RWPE2 (cell line): ENCODE data around the gene APBB3.

Experiments
- ATAC-seq: fragments of 200-7000 bp; cut with Tn5 transposase; 3 replicates; pipeline ENCODE4 v1.9.1; 2021; ENCODE audit warnings: low read depth
- DNase-seq: peaks from one replicate; pipeline ENCODE4 v3.0.0-alpha.2; 2020; ENCODE audit warnings: low spot score
- H3K27ac ChIP-seq: fragments of 450-650 bp; 2 replicates; pipeline ENCODE4 v1.5.1; 2017; ENCODE audit warnings: mild to moderate bottlenecking; ENCODE audit not compliant: poor library complexity, severe bottlenecking
- H3K27me3 ChIP-seq: fragments of 250-450 bp; sonication (Bioruptor Pico); 2 replicates; pipeline ENCODE4 v1.5.1; 2021; ENCODE audit warnings: mild to moderate bottlenecking, moderate library complexity; ENCODE audit not compliant: insufficient read depth, poor library complexity, severe bottlenecking
- H3K36me3 ChIP-seq: fragments of 250-450 bp; sonication (Bioruptor Pico); 2 replicates; pipeline ENCODE4 v1.5.1; 2020; ENCODE audit warnings: low read depth, mild to moderate bottlenecking, moderate library complexity
- H3K4me1 ChIP-seq: fragments of 250-450 bp; sonication (Bioruptor Pico); 2 replicates; pipeline ENCODE4 v1.5.1; 2021; ENCODE audit warnings: mild to moderate bottlenecking, moderate library complexity; ENCODE audit not compliant: insufficient read depth, poor library complexity, severe bottlenecking
- H3K4me3 ChIP-seq: fragments of 250-450 bp; sonication (Bioruptor Pico); 2 replicates; pipeline ENCODE4 v1.5.1; 2021; ENCODE audit warnings: mild to moderate bottlenecking, moderate library complexity; ENCODE audit not compliant: severe bottlenecking
- H3K9me3 ChIP-seq: fragments of 250-450 bp; sonication (Bioruptor Pico); 2 replicates; pipeline ENCODE4 v1.5.1; 2021; ENCODE audit warnings: mild to moderate bottlenecking, moderate library complexity; ENCODE audit not compliant: severe bottlenecking
- CTCF ChIP-seq: fragments of 450-650 bp; IDR thresholded peaks from one replicate; pipeline ENCODE4 v1.5.1; 2017; ENCODE audit warnings: mild to moderate bottlenecking, moderate library complexity; ENCODE audit not compliant: poor library complexity, severe bottlenecking

The APBB3 gene

DNA sequence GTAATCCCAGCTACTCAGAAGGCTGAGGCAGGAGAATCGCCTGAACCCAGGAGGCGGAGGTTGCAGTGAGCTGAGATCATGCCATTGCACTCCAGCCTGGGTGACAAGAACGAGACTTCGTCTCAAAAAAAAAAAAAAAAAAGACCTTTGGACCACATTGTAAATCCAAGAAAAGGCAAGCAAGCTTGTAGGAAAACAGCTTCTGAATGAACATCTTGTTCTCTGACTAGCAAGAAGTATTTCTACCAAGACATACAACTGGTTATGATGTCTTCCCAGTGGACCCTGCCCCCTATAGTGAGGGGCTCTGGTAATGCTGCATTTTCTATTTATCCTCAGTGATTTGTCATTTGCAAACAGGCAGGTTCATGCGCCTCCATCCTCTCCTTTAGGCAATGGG lies 21.4 kb downstream of the APBB3 start:
- TF ChIP-seq CTCF = no peak
- no peak for ATAC-seq
- Histone ChIP-seq H3K36me3 (peaks cover 61% of the 10 kb centered on the region), H3K4me1 (peaks cover 9% of the 10 kb centered on the region), H3K9me3 (no peaks in the 10 kb centered on the region), H3K27me3 (no peaks in the 10 kb centered on the region), H3K27ac (no peak overlapping the region), H3K4me3 (no peak overlapping the region)
- no peak for DNase-seq

DNA sequence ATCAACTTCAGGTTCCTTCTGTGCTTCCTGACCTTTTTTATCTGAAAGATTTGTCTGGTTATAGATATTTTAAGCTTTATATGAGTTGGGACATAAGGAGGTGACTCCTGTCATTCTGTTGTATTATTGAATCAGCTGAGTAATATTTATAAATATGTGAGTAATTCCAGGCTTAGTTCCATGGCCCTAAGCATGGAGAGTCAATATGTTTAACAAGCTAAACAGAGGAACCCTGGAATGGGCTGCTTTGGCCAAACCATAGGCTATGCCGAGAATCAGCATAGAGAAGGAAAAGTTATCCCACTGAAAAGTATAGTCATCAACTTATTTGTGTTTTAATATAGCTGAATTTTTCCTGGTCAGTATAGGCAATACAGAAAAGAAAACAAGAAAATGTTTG lies 24.2 kb downstream of the APBB3 start:
- TF ChIP-seq CTCF = no peak
- peaks cover 86% of the 10 kb centered on the region for H3K36me3 ChIP-seq
- H3K27me3 ChIP-seq = no peaks in the 10 kb centered on the region
- ATAC-seq (no peak), DNase-seq (no peak)
- H3K4me3 ChIP-seq = no peak overlapping the region
- H3K4me1 ChIP-seq = no peaks in the 10 kb centered on the region
- H3K27ac ChIP-seq = no peak overlapping the region
- no peaks in the 10 kb centered on the region for H3K9me3 ChIP-seq

- no peak for DNase-seq
- Histone ChIP-seq H3K4me1 (no peaks in the 10 kb centered on the region), H3K36me3 (peaks cover 68% of the 10 kb centered on the region), H3K27ac (no peak overlapping the region), H3K4me3 (no peak overlapping the region), H3K27me3 (no peaks in the 10 kb centered on the region), H3K9me3 (no peaks in the 10 kb centered on the region)
- ATAC-seq = no peak
- TF ChIP-seq CTCF = no peak
These were observed 40.4 kb downstream of the APBB3 start for GRCh38 chr5:140524003-140524402.

GRCh38 chr5:140513124-140513523 lies 51.3 kb downstream of the APBB3 start:
- no peaks in the 10 kb centered on the region for H3K9me3 ChIP-seq
- H3K4me3 ChIP-seq = no peak overlapping the region
- no peaks in the 10 kb centered on the region for H3K27me3 ChIP-seq
- no peak for TF ChIP-seq CTCF
- no peak for ATAC-seq
- no peak for DNase-seq
- H3K4me1 ChIP-seq = no peaks in the 10 kb centered on the region
- H3K27ac ChIP-seq = no peak overlapping the region
- peaks cover 78% of the 10 kb centered on the region for H3K36me3 ChIP-seq

DNA sequence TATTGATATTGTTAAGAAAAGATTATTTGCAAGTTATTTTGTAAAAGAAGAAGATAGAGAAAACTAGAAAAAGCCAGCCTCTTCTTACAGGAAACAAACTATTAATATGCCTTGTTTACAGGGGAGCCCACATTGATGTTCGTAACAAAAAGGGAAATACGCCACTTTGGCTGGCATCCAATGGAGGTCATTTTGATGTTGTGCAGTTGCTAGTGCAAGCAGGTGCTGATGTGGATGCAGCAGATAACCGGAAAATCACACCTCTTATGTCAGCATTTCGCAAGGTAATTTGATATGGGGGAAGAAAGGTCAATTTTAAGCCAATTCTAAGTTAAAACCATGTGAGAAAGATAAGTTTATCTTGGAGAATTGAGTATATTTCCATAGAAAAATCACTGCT lies 54.5 kb downstream of the APBB3 start:
- TF ChIP-seq CTCF = no peak
- peaks cover 98% of the 10 kb centered on the region for H3K36me3 ChIP-seq
- no peaks in the 10 kb centered on the region for H3K4me1 ChIP-seq
- no peak overlapping the region for H3K27ac ChIP-seq
- ATAC-seq (no peak), DNase-seq (no peak)
- H3K4me3 ChIP-seq = no peak overlapping the region
- no peaks in the 10 kb centered on the region for H3K9me3 ChIP-seq
- no peaks in the 10 kb centered on the region for H3K27me3 ChIP-seq
